T1000 (cell line): ENCODE results near the gene CAPG.
"Not testable (repeated sequence)": the region's sequence is repeated elsewhere in the genome, so short reads cannot be mapped to it uniquely, and the experiment has no call there.

Source experiments
- DNase-seq: peaks from one replicate; lab custom pipeline; 2025; ENCODE audit warnings: mixed read lengths; lab: John Stamatoyannopoulos, UW

The CAPG gene

GRCh38 chr2:85396531-85397470, 13.4 kb downstream of the CAPG start:
- DNase-seq: no peak

DNA sequence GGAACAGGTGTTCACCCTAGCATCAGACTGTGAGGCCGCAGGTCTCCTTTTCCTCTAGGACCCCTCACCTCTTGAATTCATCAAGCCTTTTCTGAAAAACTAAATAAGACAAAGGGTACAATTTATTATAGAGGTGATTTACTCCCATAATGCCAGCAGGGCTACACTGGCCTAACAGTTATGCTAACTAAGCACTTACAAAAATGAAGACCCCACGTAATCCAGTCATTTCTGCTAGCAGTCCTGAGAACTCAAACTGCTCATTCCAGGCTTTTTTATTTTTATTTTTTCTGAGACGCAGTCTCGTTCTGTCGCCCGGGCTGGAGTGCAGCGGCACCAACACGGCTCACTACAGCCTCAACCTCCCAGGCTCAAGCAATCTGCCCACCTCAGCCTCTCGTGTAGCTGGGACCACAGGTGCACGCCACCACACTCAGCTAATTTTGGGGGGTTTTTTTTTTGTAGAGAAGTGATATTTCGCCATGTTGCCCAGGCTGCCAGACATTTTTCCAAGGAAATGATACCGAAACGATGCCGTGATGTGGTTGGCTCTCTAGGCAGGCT, 14.2 kb downstream of the CAPG start:
- no peak for DNase-seq

DNA sequence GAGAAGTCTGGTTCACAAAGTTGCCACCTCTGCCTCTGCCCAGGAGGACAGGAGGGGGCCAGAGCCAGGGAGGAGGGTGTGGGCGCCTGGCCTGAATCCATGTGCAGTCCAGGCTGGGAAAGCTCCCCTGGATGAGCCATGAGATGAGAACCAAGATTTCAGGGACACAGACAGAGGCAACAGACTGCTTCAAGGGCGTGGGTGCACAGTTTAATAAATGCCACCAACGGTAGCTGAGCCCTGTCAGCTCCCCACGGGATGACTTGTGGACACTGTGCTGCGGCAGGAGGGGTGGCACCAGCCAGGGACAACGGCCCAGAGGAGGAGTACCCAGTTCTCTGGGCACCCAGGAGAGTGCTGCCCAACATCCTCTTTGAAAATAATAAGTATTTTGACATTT, 15.2 kb downstream of the CAPG start:
- DNase-seq: no peak

DNA sequence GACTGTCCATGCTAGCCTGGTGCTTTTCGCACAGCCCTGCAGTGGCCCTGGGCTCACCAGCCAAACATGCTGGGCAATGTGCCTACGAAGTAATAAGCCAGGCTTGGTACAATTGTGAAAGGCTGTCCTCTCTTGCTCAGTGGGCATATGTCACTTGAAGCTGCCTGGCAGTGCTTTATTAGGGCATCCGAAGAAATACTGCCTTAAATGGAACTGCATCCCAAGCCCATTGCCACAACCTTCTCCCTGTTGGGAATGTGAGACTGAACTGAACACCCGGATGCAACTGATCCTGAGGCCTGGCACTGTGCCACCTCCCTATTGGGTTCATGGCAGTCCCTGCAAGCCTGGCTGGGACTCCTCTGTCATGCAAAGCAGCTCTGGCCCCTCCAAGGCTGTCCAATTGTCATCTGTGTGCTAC, 15.9 kb downstream of the CAPG start:
- no peak for DNase-seq

GRCh38 chr2:85393836-85394235, 16.3 kb downstream of the CAPG start:
- no peak for DNase-seq

DNA sequence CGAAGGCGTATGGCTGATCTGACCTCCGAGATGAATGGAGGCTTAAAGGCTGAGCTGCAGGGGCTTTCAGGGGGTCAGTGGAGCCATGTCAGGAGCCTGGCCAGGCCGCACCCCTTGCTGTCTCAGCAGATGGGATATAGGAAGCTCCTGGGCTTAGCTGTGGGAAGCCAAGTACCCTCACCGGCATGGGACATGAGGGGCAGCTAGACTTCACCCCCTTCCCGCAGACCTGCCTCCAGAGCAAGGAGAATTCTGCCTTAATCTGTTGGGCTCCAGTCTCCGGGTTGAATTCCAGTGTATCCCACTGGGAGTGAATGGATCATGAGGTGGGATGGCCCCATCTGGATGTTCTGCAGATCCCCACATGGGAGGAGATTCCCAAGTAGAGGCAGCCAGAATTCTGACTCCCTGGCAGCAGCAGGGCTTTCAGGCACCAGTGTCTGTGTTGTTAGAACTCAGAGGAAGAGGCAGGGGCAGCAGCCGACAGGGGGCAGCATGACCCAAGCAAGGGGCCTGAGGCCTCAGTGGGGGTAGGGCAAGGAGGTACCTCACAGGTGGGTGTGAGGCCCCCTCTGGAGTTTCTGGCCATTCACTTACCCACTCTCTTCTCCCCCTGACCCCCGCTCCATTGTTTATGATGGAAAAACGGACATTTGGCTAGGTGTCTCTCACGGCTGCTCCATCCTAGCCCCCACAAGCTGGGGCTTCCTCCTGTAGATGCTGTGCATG, 19.1 kb downstream of the CAPG start:
- no peak for DNase-seq

GRCh38 chr2:85388878-85389538, 21.2 kb downstream of the CAPG start:
- DNase-seq: no peak

GRCh38 chr2:85387754-85388153, 22.4 kb downstream of the CAPG start:
- DNase-seq: no peak

GRCh38 chr2:85385746-85386145, 24.4 kb downstream of the CAPG start:
- no peak for DNase-seq

DNA sequence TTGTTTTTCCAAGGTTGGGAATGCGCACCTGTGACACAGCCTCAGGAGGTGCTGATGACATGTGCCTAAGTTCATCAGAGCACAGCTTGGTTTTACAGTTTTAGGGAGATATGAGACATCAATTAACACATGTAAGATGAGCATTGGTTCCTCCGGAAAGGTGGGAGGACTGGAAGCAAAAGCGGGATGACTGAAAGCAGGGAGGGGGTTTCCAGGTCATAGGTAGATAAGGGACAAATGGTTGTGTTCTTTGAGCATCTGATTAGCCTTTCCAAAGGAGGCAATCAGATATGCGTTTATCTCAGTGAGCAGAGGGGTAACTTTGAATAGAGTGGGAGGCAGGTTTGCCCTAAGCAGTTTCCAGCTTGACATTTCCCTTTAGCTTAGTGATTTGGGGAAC, 26.3 kb downstream of the CAPG start:
- DNase-seq: no peak

GRCh38 chr2:85383151-85383550, 27.0 kb downstream of the CAPG start:
- not testable (repeated sequence) for DNase-seq

DNA sequence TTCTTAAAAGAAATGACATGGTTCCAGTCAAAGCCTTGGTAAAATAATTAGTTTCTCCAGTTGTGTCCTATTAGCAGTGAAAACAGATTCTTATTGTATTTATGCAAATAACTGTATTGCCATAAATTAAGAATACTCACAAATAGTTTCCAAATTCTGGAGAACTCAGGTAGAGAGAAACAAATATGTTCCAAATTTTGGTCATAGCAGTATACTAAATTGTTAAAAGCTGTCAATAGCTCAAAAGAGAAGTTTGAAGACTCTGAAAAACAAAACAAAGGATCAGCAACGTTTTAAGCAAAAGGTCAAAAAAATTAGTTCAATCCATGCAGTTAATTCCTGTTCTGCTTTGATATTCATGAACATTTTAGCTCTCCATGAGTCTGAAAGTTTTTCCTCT, 30.1 kb downstream of the CAPG start:
- DNase-seq: no peak

DNA sequence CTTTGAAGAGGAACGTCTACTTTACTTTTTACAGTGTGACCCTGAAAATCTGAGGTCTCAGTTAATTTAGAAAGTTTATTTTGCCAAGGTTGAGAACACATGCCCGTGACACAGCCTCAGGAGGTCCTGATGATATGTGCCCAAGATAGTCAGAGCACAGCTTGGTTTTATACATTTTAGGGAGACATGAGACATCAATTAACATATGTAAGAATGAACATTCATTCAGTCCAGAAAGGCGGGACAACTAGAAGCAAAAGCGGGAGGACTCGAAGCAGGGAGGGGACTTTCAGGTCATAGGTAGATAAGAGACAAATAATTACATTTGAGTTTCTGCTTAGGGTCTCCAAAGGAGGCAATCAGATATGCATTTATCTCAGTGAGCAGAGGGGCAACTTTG, 31.9 kb downstream of the CAPG start:
- no peak for DNase-seq

DNA sequence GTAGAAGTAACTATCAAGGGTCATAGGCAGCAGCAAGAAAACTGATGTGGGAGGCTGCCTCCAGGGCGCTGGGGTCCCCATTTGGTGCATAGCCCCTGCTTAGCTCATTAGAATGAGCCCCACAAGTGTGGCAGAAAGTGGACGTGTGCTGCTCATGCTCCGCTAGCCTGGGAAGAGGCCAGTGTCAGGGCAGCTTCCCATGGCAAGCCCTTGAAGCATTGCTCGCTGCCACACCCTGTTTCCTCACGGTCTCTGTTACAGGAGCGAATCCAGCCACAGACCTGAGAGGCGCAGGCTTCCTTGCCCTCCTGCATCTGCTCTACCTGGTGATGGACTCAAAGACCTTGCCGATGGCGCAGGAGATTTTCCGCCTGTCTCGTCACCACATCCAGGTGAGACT, 33.1 kb downstream of the CAPG start:
- DNase-seq: no peak

DNA sequence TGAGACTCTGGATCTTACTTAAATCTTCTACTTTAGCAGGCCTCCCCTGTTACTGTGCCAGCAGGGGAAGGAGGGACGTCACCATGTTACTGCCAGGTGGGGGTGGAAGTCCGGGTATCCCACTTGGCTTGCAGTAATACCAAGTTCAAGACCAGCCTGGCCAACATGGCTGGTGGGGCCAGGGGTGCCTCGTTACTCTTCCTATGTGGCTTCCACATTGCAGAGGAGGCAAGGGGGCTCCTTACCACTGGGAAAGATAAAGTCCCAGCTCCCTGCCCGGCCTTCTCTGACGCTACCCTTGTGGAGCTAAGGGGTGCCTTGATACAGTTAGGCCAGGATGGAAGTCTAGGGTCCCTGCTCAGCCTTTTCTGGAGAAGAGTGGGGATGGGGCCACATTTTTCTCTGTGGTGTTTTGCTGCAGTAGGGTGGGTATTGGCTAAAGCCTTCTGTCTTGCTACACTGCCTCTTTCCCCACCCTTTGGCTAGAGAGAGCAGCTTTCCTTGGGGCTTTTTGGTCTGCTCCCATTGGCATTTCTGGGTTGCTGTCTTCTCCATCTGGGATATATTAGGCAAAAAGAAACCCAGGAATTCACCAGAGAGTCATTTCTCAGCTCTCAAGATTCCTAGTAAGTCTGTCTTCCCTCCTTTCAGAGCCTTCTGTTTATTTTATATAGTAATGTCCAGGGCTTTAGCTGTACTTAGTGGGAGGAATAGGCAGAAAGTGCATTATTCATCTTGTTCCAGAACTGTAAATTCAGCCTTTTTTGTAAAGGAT, 33.7 kb downstream of the CAPG start:
- no peak for DNase-seq

- no peak for DNase-seq
Observed at GRCh38 chr2:85371045-85371444, 39.1 kb downstream of the CAPG start.

- DNase-seq: no peak
Observed at GRCh38 chr2:85369500-85369899, 40.7 kb downstream of the CAPG start.

- DNase-seq: no peak
Observed at GRCh38 chr2:85368921-85369320, 41.2 kb downstream of the CAPG start.

GRCh38 chr2:85367180-85367579, 43.0 kb downstream of the CAPG start:
- DNase-seq: no peak

DNA sequence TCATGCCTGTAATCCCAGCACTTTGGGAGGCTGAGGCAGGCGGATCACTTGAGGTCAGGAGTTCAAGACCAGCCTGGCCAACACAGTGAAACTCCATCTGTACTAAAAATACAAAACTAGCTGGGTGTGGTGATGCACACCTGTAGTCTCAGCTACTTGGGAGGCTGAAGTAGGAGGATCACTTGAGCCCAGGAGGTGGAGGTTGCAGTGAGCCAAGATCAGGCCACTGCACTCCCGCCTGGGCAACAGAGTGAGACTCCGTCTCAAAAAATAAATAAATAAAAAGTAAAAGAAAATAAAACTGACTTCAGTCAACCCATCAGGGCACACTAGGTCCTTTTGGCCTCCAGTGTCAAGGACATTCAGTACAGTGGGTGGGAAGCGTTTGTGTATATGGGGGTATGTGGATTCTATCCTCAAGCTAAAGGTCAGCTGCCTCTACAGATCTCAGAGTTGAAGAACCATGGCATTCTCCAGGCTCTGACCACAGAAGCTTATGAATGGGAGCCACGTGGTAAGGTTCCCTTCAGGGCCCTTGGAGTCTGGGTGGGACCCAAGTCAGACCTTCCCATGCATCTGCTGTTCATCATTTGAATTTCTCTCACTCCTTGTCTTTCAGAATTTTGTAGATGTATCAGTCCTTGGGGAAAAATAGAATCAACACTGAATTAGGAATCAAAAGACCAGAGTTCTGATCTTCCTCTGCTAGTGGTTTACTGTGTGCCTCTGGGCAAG, 47.3 kb downstream of the CAPG start:
- not testable (repeated sequence) for DNase-seq

DNA sequence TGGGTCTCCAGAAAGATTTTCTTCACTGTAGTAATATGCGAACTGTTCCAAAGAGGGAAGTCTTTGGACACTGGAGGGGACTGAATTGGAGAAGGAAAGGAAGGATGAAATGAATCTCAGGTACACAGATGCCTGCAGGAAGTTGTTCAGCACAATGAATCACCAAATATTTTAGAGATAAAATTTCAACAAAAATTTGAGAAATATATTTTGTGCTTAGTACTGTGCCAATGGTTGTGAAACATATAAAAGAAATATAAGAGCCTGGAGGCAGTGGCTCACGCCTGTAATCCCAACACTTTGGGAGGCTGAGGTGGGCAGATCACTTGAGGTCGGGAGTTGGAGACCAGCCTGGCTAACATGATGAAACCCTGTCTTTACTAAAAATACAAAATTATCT, 52.4 kb downstream of the CAPG start:
- no peak for DNase-seq
